OCI-LY1 (cell line): Measurements from ENCODE around the gene CUTA.

ENCODE experiments used
- EZH2 ChIP-seq: fragments of 200-600 bp; sonication (generic), shearing (Covaris generic); IDR thresholded peaks from 2 replicates; pipeline ENCODE4 v1.8.0; 2017; ENCODE audit warnings: borderline replicate concordance, mixed run types, mild to moderate bottlenecking, antibody characterized with exemption, low read length, moderate library complexity, mixed read lengths
- TF ChIP-seq, protein P1 (sequence below): fragments of 200-600 bp; sonication (generic), shearing (Covaris generic); IDR thresholded peaks from 2 replicates; pipeline ENCODE4 v1.5.1; 2017; ENCODE audit warnings: mild to moderate bottlenecking, antibody characterized with exemption, low read length, moderate library complexity, mixed read lengths

- TF ChIP-seq, protein P1, sequence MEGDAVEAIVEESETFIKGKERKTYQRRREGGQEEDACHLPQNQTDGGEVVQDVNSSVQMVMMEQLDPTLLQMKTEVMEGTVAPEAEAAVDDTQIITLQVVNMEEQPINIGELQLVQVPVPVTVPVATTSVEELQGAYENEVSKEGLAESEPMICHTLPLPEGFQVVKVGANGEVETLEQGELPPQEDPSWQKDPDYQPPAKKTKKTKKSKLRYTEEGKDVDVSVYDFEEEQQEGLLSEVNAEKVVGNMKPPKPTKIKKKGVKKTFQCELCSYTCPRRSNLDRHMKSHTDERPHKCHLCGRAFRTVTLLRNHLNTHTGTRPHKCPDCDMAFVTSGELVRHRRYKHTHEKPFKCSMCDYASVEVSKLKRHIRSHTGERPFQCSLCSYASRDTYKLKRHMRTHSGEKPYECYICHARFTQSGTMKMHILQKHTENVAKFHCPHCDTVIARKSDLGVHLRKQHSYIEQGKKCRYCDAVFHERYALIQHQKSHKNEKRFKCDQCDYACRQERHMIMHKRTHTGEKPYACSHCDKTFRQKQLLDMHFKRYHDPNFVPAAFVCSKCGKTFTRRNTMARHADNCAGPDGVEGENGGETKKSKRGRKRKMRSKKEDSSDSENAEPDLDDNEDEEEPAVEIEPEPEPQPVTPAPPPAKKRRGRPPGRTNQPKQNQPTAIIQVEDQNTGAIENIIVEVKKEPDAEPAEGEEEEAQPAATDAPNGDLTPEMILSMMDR: no peak
- no peak for TF ChIP-seq EZH2
These were observed 25.3 kb downstream of the CUTA start for GRCh38 chr6:33392595-33392948.
